Measurements from ENCODE around the gene MFN2. TPM values are rescaled to one million over a fixed set of nuclear protein-coding genes. Genes with fewer than 3 reads are reported as not detected.

The MFN2 gene
- total and polyA plus RNA-seq, 9 of the 15 experiments (the other 6 are each of a cell fraction or from before 2014, with no cell fraction given) = 10.5 to 158 (median 87.1) TPM

DNA sequence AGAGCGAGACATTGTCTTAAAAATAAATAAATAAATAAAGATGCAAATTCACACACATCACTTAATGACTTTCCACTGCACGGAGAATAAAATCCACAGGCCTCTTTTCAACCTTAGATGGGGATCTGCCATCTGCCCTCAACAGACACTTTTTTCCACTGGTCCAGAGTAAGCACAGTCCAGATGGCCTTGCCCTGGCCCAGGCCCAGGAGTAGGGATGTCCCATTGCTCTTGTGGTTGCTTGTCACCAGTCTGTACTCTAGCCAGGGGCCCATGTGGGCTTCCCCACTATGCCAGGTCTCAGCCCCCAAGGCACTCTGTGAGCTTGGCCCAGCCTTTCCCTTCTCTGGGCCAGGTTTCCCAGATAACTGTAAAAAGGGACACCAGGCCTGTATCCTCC is 28.3 kb upstream of the MFN2 start:
- Histone ChIP-seq H3K27me3 (ENCODE audit: control insufficient read depth in 2 of 2, insufficient read depth in 2 of 2, low read length in 2 of 2) (no peaks in the 10 kb centered on the region), H3K27ac (ENCODE audit: extremely low read depth, low read depth, low read length) (no peak overlapping the region), H2AFZ (ENCODE audit: low read depth, low read length) (no peak overlapping the region), H4K20me1 (replicated peaks; ENCODE audit: control insufficient read depth, insufficient read depth, low read length) (no peaks in the 10 kb centered on the region), H3K4me2 (ENCODE audit: insufficient read depth, low read length) (no peak overlapping the region), H3K9ac (ENCODE audit: insufficient read depth in 1 of 2, low read depth in 2 of 2, low read length in 2 of 2) (no peak overlapping the region), H3K79me2 (ENCODE audit: control insufficient read depth, insufficient read depth, low read length) (no peaks in the 10 kb centered on the region; the same call in 2 of the 3 replicates), H3K9me3 (replicated peaks; ENCODE audit: control insufficient read depth, insufficient read depth, low read depth, low read length) (peaks cover 8% of the 10 kb centered on the region), H3K4me1 (replicated peaks in 1 of 2; ENCODE audit: control insufficient read depth in 2 of 2, insufficient read depth in 2 of 2, low read length in 2 of 2) (peaks cover 7 to 11% of the 10 kb centered on the region in 2 experiments; a peak in 4 of 5 replicates), H3K9me1 (ENCODE audit: control insufficient read depth, insufficient read depth, low read length) (no peaks in the 10 kb centered on the region), H3K4me3 (no peak overlapping the region), H3K36me3 (ENCODE audit: control insufficient read depth, insufficient read depth, low read length) (peaks cover 79% of the 10 kb centered on the region)
- TF ChIP-seq MEF2D (tag; conservative IDR thresholded peaks at IDR 0.05; ENCODE audit: low read depth) (no peak), ZFP1 (CRISPR knock-in tag; IDR thresholded peaks at IDR 0.05) (no peak), RFX7 (CRISPR knock-in tag; IDR thresholded peaks at IDR 0.05) (no peak), CREB1 (IDR thresholded peaks at IDR 0.05) (no peak), CREB1 (CRISPR knock-in tag; IDR thresholded peaks at IDR 0.05) (no peak), KLF6 (CRISPR knock-in tag; IDR thresholded peaks at IDR 0.05; ENCODE audit: borderline replicate concordance) (no peak), SPI1 (IDR thresholded peaks at IDR 0.05; ENCODE audit: borderline replicate concordance, low read depth, low read length) (no peak), PHTF2 (CRISPR knock-in tag; IDR thresholded peaks at IDR 0.05) (no peak), ZBTB1 (CRISPR knock-in tag; IDR thresholded peaks at IDR 0.05; ENCODE audit: borderline replicate concordance, low read depth) (no peak), STAG1 (CRISPR knock-in tag; IDR thresholded peaks at IDR 0.05; ENCODE audit: borderline replicate concordance) (no peak), ZNF551 (CRISPR knock-in tag; IDR thresholded peaks at IDR 0.05) (no peak), PHB2 (IDR thresholded peaks at IDR 0.05; ENCODE audit: low read depth) (no peak), NCOR1 (IDR thresholded peaks at IDR 0.05) (no peak), LCOR (CRISPR knock-in tag; IDR thresholded peaks at IDR 0.05) (no peak), ETV1 (tag; conservative IDR thresholded peaks at IDR 0.05; ENCODE audit: low read depth) (no peak), HIVEP1 (CRISPR knock-in tag; IDR thresholded peaks at IDR 0.05) (no peak)
- TF ChIP-seq, protein P1, sequence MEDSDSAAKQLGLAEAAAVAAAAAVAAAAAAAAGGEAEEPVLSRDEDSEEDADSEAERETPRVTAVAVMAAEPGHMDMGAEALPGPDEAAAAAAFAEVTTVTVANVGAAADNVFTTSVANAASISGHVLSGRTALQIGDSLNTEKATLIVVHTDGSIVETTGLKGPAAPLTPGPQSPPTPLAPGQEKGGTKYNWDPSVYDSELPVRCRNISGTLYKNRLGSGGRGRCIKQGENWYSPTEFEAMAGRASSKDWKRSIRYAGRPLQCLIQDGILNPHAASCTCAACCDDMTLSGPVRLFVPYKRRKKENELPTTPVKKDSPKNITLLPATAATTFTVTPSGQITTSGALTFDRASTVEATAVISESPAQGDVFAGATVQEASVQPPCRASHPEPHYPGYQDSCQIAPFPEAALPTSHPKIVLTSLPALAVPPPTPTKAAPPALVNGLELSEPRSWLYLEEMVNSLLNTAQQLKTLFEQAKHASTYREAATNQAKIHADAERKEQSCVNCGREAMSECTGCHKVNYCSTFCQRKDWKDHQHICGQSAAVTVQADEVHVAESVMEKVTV (CRISPR knock-in tag; IDR thresholded peaks at IDR 0.05) = no peak
- TF ChIP-seq, protein P2, sequence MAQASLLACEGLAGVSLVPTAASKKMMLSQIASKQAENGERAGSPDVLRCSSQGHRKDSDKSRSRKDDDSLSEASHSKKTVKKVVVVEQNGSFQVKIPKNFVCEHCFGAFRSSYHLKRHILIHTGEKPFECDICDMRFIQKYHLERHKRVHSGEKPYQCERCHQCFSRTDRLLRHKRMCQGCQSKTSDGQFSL (CRISPR knock-in tag; IDR thresholded peaks at IDR 0.05) = no peak
- TF ChIP-seq, protein P2 (tag; IDR thresholded peaks at IDR 0.05) = no peak
- TF ChIP-seq, protein P3, sequence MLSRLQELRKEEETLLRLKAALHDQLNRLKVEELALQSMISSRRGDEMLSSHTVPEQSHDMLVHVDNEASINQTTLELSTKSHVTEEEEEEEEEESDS (CRISPR knock-in tag; IDR thresholded peaks at IDR 0.05) = no peak
- intact Hi-C loops (cut with micrococcal nuclease) = no loop called here
- POLR2A ChIA-PET = interaction anchor here (0.6 to 15.9 kb wide), 4 partner anchors 11 to 48 kb away, joined by 3 to 112 read pairs (median 5); no protein-coding TSS in a partner anchor
- 89% methylated on average over 2 of the region's 2 CpGs for WGBS (ENCODE audit: insufficient coverage, low coverage, missing lambda C conversion rate)
- ATAC-seq (no peak), DNase-seq (ENCODE audit: extremely low read depth in 1 of 4, low spot score in 3 of 4) (no peak), FAIRE-seq (no peak)
- CTCF ChIA-PET (ENCODE audit: low intra/inter-chr PET ratio) = no interaction called here
- in situ Hi-C loops (cut with MboI) = no loop called here
- BruUV-seq (replicated peaks) = no TSS peak
